H7 (cell line): ENCODE data around the gene TMEM198. TPM values are rescaled to one million over a fixed set of nuclear protein-coding genes. Genes with fewer than 3 reads are reported as not detected.

Experiments
- DNase-seq: peaks from one replicate; pipeline ENCODE4 v3.0.0; 2012
- H3K27me3 ChIP-seq: 2 replicates; pipeline ENCODE4 v1.6.0; 2011; ENCODE audit warnings: mild to moderate bottlenecking, low read length; ENCODE audit not compliant: control insufficient read depth, insufficient read depth
- H3K36me3 ChIP-seq: replicated peaks from 2 replicates; pipeline ENCODE4 v1.5.1; 2011; ENCODE audit warnings: low read length; ENCODE audit not compliant: control insufficient read depth, insufficient read depth
- H3K4me3 ChIP-seq: 2 replicates; pipeline ENCODE4 v1.5.1; 2011; ENCODE audit warnings: low read depth, mild to moderate bottlenecking, control low read depth, low read length, moderate library complexity; ENCODE audit not compliant: insufficient read depth
- total RNA-seq: library from RNA; depleted of rRNA; stranded (reverse); fragments of >200 nt; shearing (Covaris generic); gene quantifications from 2 replicates; pipeline ENCODE4 v1.2.3, GENCODE V29; 2014

Gene TMEM198
- total RNA-seq, 1 experiment from 2014 or later: 4.2 TPM

GRCh38 chr2:219567791-219568361 lies 24.0 kb downstream of the TMEM198 start:
- peaks cover 10% of the 10 kb centered on the region for H3K36me3 ChIP-seq
- no peaks in the 10 kb centered on the region for H3K27me3 ChIP-seq
- H3K4me3 ChIP-seq: no peak overlapping the region
- DNase-seq: peak; percentile 56

- no peaks in the 10 kb centered on the region for H3K27me3 ChIP-seq
- peak; percentile 29 for DNase-seq
- no peak overlapping the region for H3K4me3 ChIP-seq
- H3K36me3 ChIP-seq: peaks cover 3% of the 10 kb centered on the region
Observed at GRCh38 chr2:219569041-219569440, 25.2 kb downstream of the TMEM198 start.

- Histone ChIP-seq H3K36me3 (peaks cover 1% of the 10 kb centered on the region), H3K27me3 (no peaks in the 10 kb centered on the region), H3K4me3 (no peak overlapping the region; the same call in 1 of the 2 replicates)
- DNase-seq: peak; percentile 28
Observed at GRCh38 chr2:219569635-219570034, 25.8 kb downstream of the TMEM198 start.

- Histone ChIP-seq H3K27me3 (no peaks in the 10 kb centered on the region), H3K4me3 (peak overlapping the region; percentile 74), H3K36me3 (peaks cover 1% of the 10 kb centered on the region)
- peak; percentile 88 for DNase-seq
Observed at GRCh38 chr2:219570194-219570923, 26.5 kb downstream of the TMEM198 start.

GRCh38 chr2:219570924-219571310 lies 27.1 kb downstream of the TMEM198 start:
- no peak for DNase-seq
- no peaks in the 10 kb centered on the region for H3K27me3 ChIP-seq
- H3K4me3 ChIP-seq: peak overlapping the region; percentile 74
- peaks cover 1% of the 10 kb centered on the region for H3K36me3 ChIP-seq

GRCh38 chr2:219571311-219572236 lies 27.7 kb downstream of the TMEM198 start, which contains the start of gene OBSL1:
Gene OBSL1, minus strand, starts transcription at chr2:219571539. Its CDS starts 307 bp downstream, at chr2:219571232.
- Histone ChIP-seq H3K36me3 (peaks cover 1% of the 10 kb centered on the region), H3K27me3 (no peaks in the 10 kb centered on the region), H3K4me3 (peak within 1 kb of the TSS; percentile 74)
- DNase-seq: peak; percentile 98

- Histone ChIP-seq H3K36me3 (no peaks in the 10 kb centered on the region; the same call in 1 of the 2 replicates), H3K27me3 (no peaks in the 10 kb centered on the region), H3K4me3 (peak within 1 kb of the TSS; percentile 74)
- peak; percentile 70 for DNase-seq
Observed at GRCh38 chr2:219572237-219573001, 28.6 kb downstream of the TMEM198 start, which contains the start of gene INHA. Gene INHA, plus strand, starts transcription at chr2:219572310. Its CDS starts 65 bp downstream, at chr2:219572375.

- H3K27me3 ChIP-seq: no peaks in the 10 kb centered on the region
- no peak for DNase-seq
- no peaks in the 10 kb centered on the region; the same call in 1 of the 2 replicates for H3K36me3 ChIP-seq
- H3K4me3 ChIP-seq: no peak overlapping the region
Observed at GRCh38 chr2:219573166-219573565, 29.3 kb downstream of the TMEM198 start.

- Histone ChIP-seq H3K4me3 (no peak overlapping the region), H3K27me3 (no peaks in the 10 kb centered on the region), H3K36me3 (no peaks in the 10 kb centered on the region)
- peak; percentile 41 for DNase-seq
Observed at GRCh38 chr2:219574484-219575311, 30.9 kb downstream of the TMEM198 start.

GRCh38 chr2:219575566-219576504 lies 32.0 kb downstream of the TMEM198 start:
- Histone ChIP-seq H3K27me3 (no peaks in the 10 kb centered on the region), H3K36me3 (no peaks in the 10 kb centered on the region), H3K4me3 (no peak overlapping the region)

GRCh38 chr2:219576505-219577388 lies 32.9 kb downstream of the TMEM198 start:
- DNase-seq: peak; percentile 77
- 0 out of 2 replicates have a peak overlapping the region, but pooled peaks have one; percentile 4 for H3K4me3 ChIP-seq
- no peaks in the 10 kb centered on the region for H3K27me3 ChIP-seq
- no peaks in the 10 kb centered on the region for H3K36me3 ChIP-seq

More at GRCh38 chr2:219575566-219576504, 32.0 kb downstream of the TMEM198 start:
- no peak for DNase-seq
